ENCODE measurements around the gene ANKS1B.

- TF ChIP-seq CTCF (IDR thresholded peaks at IDR 0.05 in 2 of 3, conservative IDR thresholded peaks at IDR 0.05 in 1 of 3; ENCODE audit: borderline replicate concordance in 1 of 3, insufficient read depth in 1 of 3, low read depth in 2 of 3, low read length in 2 of 3) = no peak
- TF ChIP-seq FOSL1 (IDR thresholded peaks at IDR 0.05; ENCODE audit: low read depth) = no peak
- no peak for TF ChIP-seq REST (IDR thresholded peaks at IDR 0.05; ENCODE audit: low read depth)
- no peak for TF ChIP-seq CEBPB (IDR thresholded peaks at IDR 0.05; ENCODE audit: low read depth)
- TF ChIP-seq POLR2A (IDR thresholded peaks at IDR 0.05; ENCODE audit: borderline replicate concordance, extremely low read depth, insufficient read depth, insufficient read length) = no peak
- TF ChIP-seq EZH2phosphoT487 (IDR thresholded peaks at IDR 0.05; ENCODE audit: borderline replicate concordance) = no peak
- no peak for TF ChIP-seq ZBTB33 (IDR thresholded peaks at IDR 0.05; ENCODE audit: extremely low read depth, insufficient replicate concordance, low read length)
- TF ChIP-seq YY1 (IDR thresholded peaks at IDR 0.05; ENCODE audit: extremely low read depth, insufficient replicate concordance, low read depth, low read length) = no peak
- TF ChIP-seq EZH2 (IDR thresholded peaks at IDR 0.05) = no peak
Measured at GRCh38 chr12:98780261-98780660, 1204.5 kb downstream of the ANKS1B start.

Data from HCT116 (cell line).